Upper lobe of left lung (tissue), 4 donors: Measurements from ENCODE around the gene ARL4A.

ENCODE experiments used
- POLR2A ChIP-seq, 4 donors: fragments of 450-650 bp; IDR thresholded peaks; one replicate each; pipeline ENCODE4 v1.5.1; 2016 to 2017; ENCODE audit warnings: antibody characterized with exemption in 4 of 4, mild to moderate bottlenecking in 2 of 4
- POLR2AphosphoS5 ChIP-seq, 2 donors: sonication (generic); formaldehyde crosslinking; IDR thresholded peaks; one replicate each; pipeline ENCODE4 v1.5.1; 2017; ENCODE audit warnings: antibody characterized with exemption in 2 of 2
- TF ChIP-seq, protein P1 (sequence below), 6 experiments: fragments of 450-650 bp in 4 of 6; fragments of 200-600 bp in 2 of 6; sonication (generic) in 2 of 6; IDR thresholded peaks; one replicate each; pipeline ENCODE4 v1.5.1; 2016 to 2019; ENCODE audit warnings: antibody characterized with exemption in 6 of 6

DNA sequence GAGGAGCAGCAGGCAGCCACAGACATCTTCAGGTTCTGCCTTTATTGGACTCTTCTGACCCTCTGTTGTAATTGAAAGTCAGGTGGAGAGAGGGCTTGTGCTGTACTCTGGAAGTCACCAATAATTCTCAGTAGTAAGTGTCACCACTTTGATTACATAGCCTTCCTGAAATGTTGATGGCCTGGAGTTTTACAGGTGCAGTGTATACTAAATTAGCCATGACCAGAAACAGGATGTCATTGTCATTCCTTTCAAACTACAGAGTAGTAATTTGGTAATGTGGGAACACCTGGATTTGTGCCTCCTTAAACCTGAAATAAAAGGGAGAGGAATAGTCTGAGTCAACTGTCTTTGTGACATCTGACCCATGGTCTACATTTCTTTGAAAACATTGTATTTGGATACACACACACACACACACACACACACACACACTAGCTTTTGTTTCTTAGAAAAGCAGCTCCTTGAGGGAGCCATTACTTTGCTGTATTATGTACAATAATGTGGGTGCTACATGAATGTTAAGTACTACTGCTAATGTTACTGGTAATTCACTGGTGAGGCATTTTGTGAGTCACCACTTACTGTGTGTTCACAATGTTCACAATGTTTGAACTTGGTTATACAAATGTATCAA, 19.6 kb downstream of the ARL4A start:
- TF ChIP-seq, protein P1, sequence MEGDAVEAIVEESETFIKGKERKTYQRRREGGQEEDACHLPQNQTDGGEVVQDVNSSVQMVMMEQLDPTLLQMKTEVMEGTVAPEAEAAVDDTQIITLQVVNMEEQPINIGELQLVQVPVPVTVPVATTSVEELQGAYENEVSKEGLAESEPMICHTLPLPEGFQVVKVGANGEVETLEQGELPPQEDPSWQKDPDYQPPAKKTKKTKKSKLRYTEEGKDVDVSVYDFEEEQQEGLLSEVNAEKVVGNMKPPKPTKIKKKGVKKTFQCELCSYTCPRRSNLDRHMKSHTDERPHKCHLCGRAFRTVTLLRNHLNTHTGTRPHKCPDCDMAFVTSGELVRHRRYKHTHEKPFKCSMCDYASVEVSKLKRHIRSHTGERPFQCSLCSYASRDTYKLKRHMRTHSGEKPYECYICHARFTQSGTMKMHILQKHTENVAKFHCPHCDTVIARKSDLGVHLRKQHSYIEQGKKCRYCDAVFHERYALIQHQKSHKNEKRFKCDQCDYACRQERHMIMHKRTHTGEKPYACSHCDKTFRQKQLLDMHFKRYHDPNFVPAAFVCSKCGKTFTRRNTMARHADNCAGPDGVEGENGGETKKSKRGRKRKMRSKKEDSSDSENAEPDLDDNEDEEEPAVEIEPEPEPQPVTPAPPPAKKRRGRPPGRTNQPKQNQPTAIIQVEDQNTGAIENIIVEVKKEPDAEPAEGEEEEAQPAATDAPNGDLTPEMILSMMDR (IDR thresholded peaks at IDR 0.05), result no peak
- TF ChIP-seq POLR2AphosphoS5 (IDR thresholded peaks at IDR 0.05), result no peak
- TF ChIP-seq POLR2A (IDR thresholded peaks at IDR 0.05), result no peak
